H1 (cell line): Measurements from ENCODE around the gene TFAP2A. TPM values are rescaled to one million over a fixed set of nuclear protein-coding genes. Genes with fewer than 3 reads are reported as not detected.

Source experiments
- CTCF ChIA-PET: fragments of 300-600 bp; sonication (Branson Sonifier 250); formaldehyde crosslinking; loops from one replicate; lab custom pipeline; 2021; ENCODE audit not compliant: partially characterized antibody; lab: Charles Lee
- POLR2A ChIA-PET: fragments of 300-600 bp; sonication (Branson Sonifier 250); formaldehyde crosslinking; loops from one replicate; lab custom pipeline; 2021; ENCODE audit warnings: inconsistent platforms; ENCODE audit not compliant: partially characterized antibody; lab: Charles Lee
- DNase-seq, 2 experiments: peaks; one replicate each; pipeline versions ENCODE4 v3.0.0 to v3.0.0-alpha.2; 2010 to 2022; ENCODE audit warnings: low spot score in 2 of 2, low read depth in 1 of 2, mixed read lengths in 1 of 2
- FAIRE-seq: peaks from 2 replicates; lab custom pipeline; 2011; peaks lifted over from hg19 to GRCh38; lab: Jason Lieb, UNC
- H2AFZ ChIP-seq: 2 replicates; pipeline ENCODE4 v1.8.1; 2012; ENCODE audit warnings: low read length, inconsistent platforms
- H2AK5ac ChIP-seq: 2 replicates; pipeline ENCODE4 v1.6.1; 2013; ENCODE audit warnings: low read depth, low read length
- H2BK120ac ChIP-seq: replicated peaks from 2 replicates; pipeline ENCODE3; 2013; ENCODE audit warnings: low read depth, low read length, inconsistent platforms
- H2BK12ac ChIP-seq: 2 replicates; pipeline ENCODE4 v1.6.1; 2013; ENCODE audit warnings: low read depth, low read length
- H2BK15ac ChIP-seq: 2 replicates; pipeline ENCODE4 v1.6.1; 2013; ENCODE audit warnings: low read length
- H2BK20ac ChIP-seq: 2 replicates; pipeline ENCODE4 v1.6.1; 2013; ENCODE audit warnings: low read length
- H2BK5ac ChIP-seq: 2 replicates; pipeline ENCODE4 v1.6.1; 2013; ENCODE audit warnings: low read depth, low read length
- H3K14ac ChIP-seq: 2 replicates; pipeline ENCODE4 v1.6.1; 2013; ENCODE audit warnings: inconsistent platforms; ENCODE audit not compliant: insufficient read length
- H3K18ac ChIP-seq: 2 replicates; pipeline ENCODE4 v1.6.1; 2013; ENCODE audit warnings: low read length; ENCODE audit errors: extremely low read depth
- H3K23ac ChIP-seq: 2 replicates; pipeline ENCODE4 v1.6.1; 2013; ENCODE audit warnings: inconsistent platforms; ENCODE audit not compliant: insufficient read length
- H3K23me2 ChIP-seq: 2 replicates; pipeline ENCODE4 v1.6.1; 2013; ENCODE audit warnings: low read depth, low read length
- H3K27ac ChIP-seq: 2 replicates; pipeline ENCODE4 v1.6.1; 2011; ENCODE audit warnings: low read depth, low read length, inconsistent platforms
- H3K27me3 ChIP-seq, 4 experiments: replicated peaks in 1 of 4; 1 replicate in 1 of 4; 2 replicates in 3 of 4; pipeline versions ENCODE4 v1.6.1 to v1.8.1; 2011 to 2013; ENCODE audit warnings: low read length in 3 of 4, mild to moderate bottlenecking in 3 of 4, inconsistent platforms in 2 of 4, mixed read lengths in 2 of 4, moderate library complexity in 1 of 4; ENCODE audit not compliant: control insufficient read depth in 3 of 4, insufficient read depth in 3 of 4; ENCODE audit errors: extremely low read depth in 1 of 4
- H3K36me3 ChIP-seq, 4 experiments: 2 replicates each; pipeline versions ENCODE4 v1.6.1 to v1.8.1; 2011 to 2013; ENCODE audit warnings: mild to moderate bottlenecking in 4 of 4, low read length in 3 of 4, moderate library complexity in 2 of 4, control low read depth in 1 of 4, inconsistent platforms in 1 of 4; ENCODE audit not compliant: insufficient read depth in 4 of 4, control insufficient read depth in 2 of 4
- H3K4ac ChIP-seq: replicated peaks from 2 replicates; pipeline ENCODE3; 2013; ENCODE audit warnings: low read length, low read depth, mixed read lengths, inconsistent platforms; ENCODE audit not compliant: insufficient read length
- H3K4me1 ChIP-seq, 4 experiments: replicated peaks in 1 of 4; 1 replicate in 1 of 4; 2 replicates in 3 of 4; pipeline versions ENCODE4 v1.6.1 to v1.8.1; 2011 to 2013; ENCODE audit warnings: low read length in 3 of 4, inconsistent platforms in 2 of 4, mixed read lengths in 1 of 4; ENCODE audit not compliant: insufficient read depth in 4 of 4, control insufficient read depth in 3 of 4
- H3K4me2 ChIP-seq, 2 experiments: 2 replicates each; pipeline versions ENCODE4 v1.6.1 to v1.8.1; 2011 to 2013; ENCODE audit warnings: low read depth in 2 of 2, low read length in 2 of 2, control low read depth in 1 of 2, inconsistent platforms in 1 of 2, mild to moderate bottlenecking in 1 of 2; ENCODE audit not compliant: insufficient read depth in 1 of 2
- H3K4me3 ChIP-seq, 4 experiments: fragments of 200-600, 300-600 bp in 1 of 4; sonication (generic), shearing (Covaris generic), sonication (Bioruptor Twin) in 1 of 4; 2 replicates each; pipeline versions ENCODE4 v1.5.1 to v1.8.1; 2011 to 2016; ENCODE audit warnings: low read length in 4 of 4, low read depth in 3 of 4, control low read depth in 2 of 4, inconsistent platforms in 2 of 4, mild to moderate bottlenecking in 2 of 4, mixed read lengths in 1 of 4, moderate library complexity in 1 of 4; ENCODE audit not compliant: insufficient read depth in 2 of 4; ENCODE audit errors: extremely low read depth in 1 of 4
- H3K56ac ChIP-seq: replicated peaks from 2 replicates; pipeline ENCODE3; 2013; ENCODE audit warnings: low read depth, mild to moderate bottlenecking, mixed read lengths, low read length, inconsistent platforms; ENCODE audit not compliant: insufficient read length
- H3K79me1 ChIP-seq: 2 replicates; pipeline ENCODE4 v1.6.1; 2013; ENCODE audit warnings: low read depth, low read length, control low read depth
- H3K79me2 ChIP-seq, 2 experiments: 2 replicates each; pipeline versions ENCODE4 v1.6.1 to v1.8.1; 2012 to 2013; ENCODE audit warnings: low read length in 2 of 2, mild to moderate bottlenecking in 2 of 2, inconsistent platforms in 1 of 2; ENCODE audit not compliant: insufficient read depth in 2 of 2, control insufficient read depth in 1 of 2
- H3K9ac ChIP-seq, 4 experiments: replicated peaks in 1 of 4; 1 replicate in 1 of 4; 2 replicates in 3 of 4; pipeline versions ENCODE4 v1.6.1 to v1.8.1; 2011 to 2013; ENCODE audit warnings: low read depth in 3 of 4, low read length in 3 of 4, control low read depth in 2 of 4, mild to moderate bottlenecking in 2 of 4, moderate library complexity in 2 of 4, inconsistent platforms in 1 of 4; ENCODE audit errors: extremely low read depth in 1 of 4
- H3K9me3 ChIP-seq, 2 experiments: 2 replicates each; pipeline versions ENCODE4 v1.6.1 to v1.8.1; 2012 to 2013; ENCODE audit warnings: mild to moderate bottlenecking in 2 of 2, moderate library complexity in 2 of 2, control low read depth in 1 of 2, inconsistent platforms in 1 of 2, low read depth in 1 of 2, low read length in 1 of 2, mixed read lengths in 1 of 2; ENCODE audit not compliant: insufficient read depth in 2 of 2
- H4K20me1 ChIP-seq, 2 experiments: replicated peaks in 1 of 2; 2 replicates each; pipeline versions ENCODE3 to v1.8.1; 2011 to 2013; ENCODE audit warnings: inconsistent platforms in 2 of 2, low read length in 2 of 2, mild to moderate bottlenecking in 1 of 2; ENCODE audit not compliant: insufficient read depth in 2 of 2, control insufficient read depth in 1 of 2
- H4K5ac ChIP-seq: 2 replicates; pipeline ENCODE4 v1.6.1; 2013; ENCODE audit warnings: low read length, low read depth, mixed read lengths, inconsistent platforms; ENCODE audit not compliant: insufficient read length
- H4K8ac ChIP-seq: 2 replicates; pipeline ENCODE4 v1.8.0; 2013; ENCODE audit warnings: mild to moderate bottlenecking, moderate library complexity, low read length, inconsistent platforms; ENCODE audit not compliant: insufficient read depth; ENCODE audit errors: extremely low read depth
- H4K91ac ChIP-seq: replicated peaks from 2 replicates; pipeline ENCODE3; 2013; ENCODE audit warnings: low read length, mixed read lengths, inconsistent platforms; ENCODE audit not compliant: insufficient read length
- ATF3 ChIP-seq: IDR thresholded peaks from 2 replicates; pipeline ENCODE4 v1.6.1; 2011; ENCODE audit warnings: low read depth, mild to moderate bottlenecking, low read length; ENCODE audit not compliant: insufficient read depth
- CTBP2 ChIP-seq: IDR thresholded peaks from 2 replicates; pipeline ENCODE4 v1.7.0; 2011; ENCODE audit warnings: borderline replicate concordance, mild to moderate bottlenecking, moderate library complexity, mixed read lengths, low read length; ENCODE audit not compliant: insufficient read depth, insufficient read length
- EP300 ChIP-seq, 2 experiments: IDR thresholded peaks; 1 replicate in 1 of 2; 2 replicates in 1 of 2; pipeline ENCODE4 v1.6.1; 2011 to 2012; ENCODE audit warnings: low read depth in 2 of 2, low read length in 2 of 2, mild to moderate bottlenecking in 2 of 2, borderline replicate concordance in 1 of 2, inconsistent platforms in 1 of 2, moderate library complexity in 1 of 2
- KDM5A ChIP-seq: fragments of 200-600 bp; IDR thresholded peaks from 2 replicates; pipeline ENCODE4 v1.7.1; 2012; ENCODE audit warnings: mild to moderate bottlenecking, low read length, inconsistent platforms, mixed read lengths
- RNF2 ChIP-seq: fragments of 200-900, 300-1000 bp; sonication (generic); IDR thresholded peaks from 2 replicates; pipeline ENCODE4 v1.7.1; 2016; ENCODE audit warnings: borderline replicate concordance, low read depth, mild to moderate bottlenecking, antibody characterized with exemption, low read length; ENCODE audit not compliant: poor library complexity, severe bottlenecking; ENCODE audit errors: missing control alignments
- SIN3A ChIP-seq, 2 experiments: IDR thresholded peaks in 1 of 2; conservative IDR thresholded peaks in 1 of 2; 2 replicates each; pipeline ENCODE4 v1.6.1; 2011 to 2012; ENCODE audit warnings: low read length in 2 of 2, improper control_type of control experiment in 1 of 2, low read depth in 1 of 2, mild to moderate bottlenecking in 1 of 2
- SP1 ChIP-seq: IDR thresholded peaks from 2 replicates; pipeline ENCODE4 v1.6.1; 2011; ENCODE audit warnings: low read depth, low read length
- TAF1 ChIP-seq: IDR thresholded peaks from 2 replicates; pipeline ENCODE4 v1.6.1; 2011; ENCODE audit warnings: mild to moderate bottlenecking, low read depth, low read length
- WGBS, 2 experiments: shearing (Covaris generic) in 1 of 2; methylation state at CpG; one replicate each; pipeline versions ENCODE4 v1.1.6 to v1.1.7; 2013 to 2015; ENCODE audit warnings: low lambda C conversion rate in 2 of 2, mixed read lengths in 2 of 2, inconsistent platforms in 1 of 2, low coverage in 1 of 2, missing lambda C conversion rate in 1 of 2; ENCODE audit not compliant: insufficient replicate concordance in 2 of 2, insufficient coverage in 1 of 2, insufficient read length in 1 of 2; ENCODE audit errors: extremely low coverage in 1 of 2, missing lambda C conversion rate in 1 of 2; 5-methylcytosine and 5-hydroxymethylcytosine counted together
- polyA plus RNA-seq, 7 experiments: library from polyadenylated mRNA; depleted of rRNA in 3 of 7; stranded (reverse) in 5 of 7; unstranded in 2 of 7; fragments of >200 nt in 5 of 7; fragments of 200-250 nt in 2 of 7; gene quantifications; 1 replicate in 5 of 7; 2 replicates in 1 of 7; 4 replicates in 1 of 7; pipeline versions ENCODE4 v1.2.1 to v1.2.3, GENCODE V29; 2011 to 2013; ENCODE audit warnings: missing spikeins in 2 of 7, mixed read lengths in 2 of 7
- total RNA-seq: library from RNA; stranded (reverse); fragmentation: NEBNext Ultra II Directional; extraction: Animal tissue kit (Norgen Biotek cat#: 25700); gene quantifications from 2 replicates; pipeline ENCODE4 v1.2.1, GENCODE V29; 2021

TFAP2A gene
- total and polyA plus RNA-seq, 2 of the 8 experiments (the other 6 are each of a cell fraction or from before 2014, with no cell fraction given) = 0.23 TPM; not detected in 1

GRCh38 chr6:10383331-10384090 lies 31.4 kb downstream of the TFAP2A start:
- Histone ChIP-seq H2AFZ (no peak overlapping the region), H4K91ac (no peak overlapping the region), H3K79me1 (no peaks in the 10 kb centered on the region), H3K14ac (no peak overlapping the region), H3K23ac (no peak overlapping the region), H2BK15ac (no peak overlapping the region), H3K27ac (no peak overlapping the region), H4K8ac (peak overlapping the region; percentile 9; the same call in 1 of the 2 replicates), H3K79me2 (no peaks in the 10 kb centered on the region), H3K27me3 (peaks cover 76 to 86% (median 84%) of the 10 kb centered on the region in 4 experiments), H3K4me1 (peaks cover 8 to 39% (median 24%) of the 10 kb centered on the region in 4 experiments), H4K5ac (no peak overlapping the region), H3K23me2 (no peaks in the 10 kb centered on the region; the same call in 1 of the 2 replicates), H3K4me2 (peak overlapping the region; percentile 53 to 83), H2BK120ac (no peak overlapping the region), H2BK20ac (no peak overlapping the region), H3K56ac (no peak overlapping the region), H2BK5ac (no peak overlapping the region), H2BK12ac (peak overlapping the region; percentile 55; the same call in 1 of the 2 replicates), H3K4me3 (peak overlapping the region in 2 of 4 experiments; percentile 7 to 38; a peak in 4 of 8 replicates), H3K9me3 (no peaks in the 10 kb centered on the region), H4K20me1 (peaks cover 9 to 14% of the 10 kb centered on the region in 2 experiments), H3K4ac (no peak overlapping the region), H2AK5ac (no peak overlapping the region), H3K36me3 (peaks cover 0 to 10% (median 0%) of the 10 kb centered on the region in 4 experiments; a peak in 1 of 8 replicates), H3K9ac (no peak overlapping the region), H3K18ac (peak overlapping the region; percentile 29; the same call in 1 of the 2 replicates)
- ChIA-PET CTCF (interaction anchor here (1.1 to 17.2 kb wide), 5 partner anchors 11 to 347 kb away, joined by 3 to 365 read pairs (median 3); partner anchors contain the start of gene TFAP2A), POLR2A (interaction anchor here (0.6 to 1.5 kb wide), 4 partner anchors 31 to 1893 kb away, joined by 3 to 5 read pairs (median 3); partner anchors contain the start of gene TFAP2A)
- DNase-seq = no peak
- 3% methylated on average over 43 of the region's 48 CpGs; no CpG with 5 or more reads in 1 of the 2 experiments for WGBS, 2 experiments
- FAIRE-seq = no peak
- no peak for TF ChIP-seq SP1
- TF ChIP-seq RNF2 = peak; percentile 78
- no peak for TF ChIP-seq KDM5A
- no peak for TF ChIP-seq ATF3
- no peak for TF ChIP-seq SIN3A (conservative IDR thresholded peaks at IDR 0.05 in 1 of 2, IDR thresholded peaks at IDR 0.05 in 1 of 2; ENCODE audit: low read depth in 1 of 2, low read length in 2 of 2)
- no peak for TF ChIP-seq EP300 (IDR thresholded peaks at IDR 0.05; ENCODE audit: borderline replicate concordance in 1 of 2, low read depth in 2 of 2, low read length in 2 of 2)
- TF ChIP-seq TAF1 = no peak
- peak; percentile 64 for TF ChIP-seq CTBP2
